ENCODE measurements around the gene BLCAP. TPM values are rescaled to one million over a fixed set of nuclear protein-coding genes. Genes with fewer than 3 reads are reported as not detected.
A peak's percentile ranks its signal among the peaks of the same experiment; 100 is the strongest.

BLCAP gene
- total and polyA plus RNA-seq, 2 experiments from 2014 or later: 62.2 to 64.8 TPM

GRCh38 chr20:37516811-37517750 is 10.6 kb downstream of the BLCAP start:
- Mint-ChIP-seq H3K27ac (no peak overlapping the region; the same call in 1 of the 2 replicates), H3K36me3 (ENCODE audit: low read depth) (peaks cover 72% of the 10 kb centered on the region)
- H4K20me1 ChIP-seq (replicated peaks; ENCODE audit: insufficient read depth): peaks cover 50% of the 10 kb centered on the region

More at GRCh38 chr20:37516811-37517750, 10.6 kb downstream of the BLCAP start:
- H3K9me2 ChIP-seq (ENCODE audit: insufficient read depth): no peaks in the 10 kb centered on the region
- ATAC-seq (no peak), DNase-seq (ENCODE audit: low spot score) (no peak)
- no peak overlapping the region for H3K4me3 ChIP-seq
- no peaks in the 10 kb centered on the region for H3K27me3 ChIP-seq (ENCODE audit: insufficient read depth)
- H3K9me3 Mint-ChIP-seq: peaks cover 14% of the 10 kb centered on the region
- H3K27ac ChIP-seq (ENCODE audit: low read depth): no peak overlapping the region
- H3F3A ChIP-seq (replicated peaks; ENCODE audit: low read depth): no peaks in the 10 kb centered on the region
- H3K79me2 ChIP-seq (replicated peaks; ENCODE audit: insufficient read depth): peaks cover 72% of the 10 kb centered on the region
- H3K27me3 Mint-ChIP-seq (ENCODE audit: insufficient read depth, low read depth, poor library complexity): peaks cover 11% of the 10 kb centered on the region
- H3K4me1 ChIP-seq (ENCODE audit: insufficient read depth): peaks cover 45% of the 10 kb centered on the region
- H3K36me3 ChIP-seq (ENCODE audit: insufficient read depth): peaks cover 9% of the 10 kb centered on the region
- no peak overlapping the region for H2AFZ ChIP-seq
- no peak overlapping the region; the same call in 2 of the 3 replicates for H3K4me3 Mint-ChIP-seq
- no peak for TF ChIP-seq NANOG (IDR thresholded peaks at IDR 0.05; ENCODE audit: borderline replicate concordance)
- no peak for TF ChIP-seq STAT1 (IDR thresholded peaks at IDR 0.05; ENCODE audit: unreplicated experiment)
- TF ChIP-seq ZNF114 (CRISPR knock-in tag; IDR thresholded peaks at IDR 0.05): no peak
- TF ChIP-seq, protein P1, sequence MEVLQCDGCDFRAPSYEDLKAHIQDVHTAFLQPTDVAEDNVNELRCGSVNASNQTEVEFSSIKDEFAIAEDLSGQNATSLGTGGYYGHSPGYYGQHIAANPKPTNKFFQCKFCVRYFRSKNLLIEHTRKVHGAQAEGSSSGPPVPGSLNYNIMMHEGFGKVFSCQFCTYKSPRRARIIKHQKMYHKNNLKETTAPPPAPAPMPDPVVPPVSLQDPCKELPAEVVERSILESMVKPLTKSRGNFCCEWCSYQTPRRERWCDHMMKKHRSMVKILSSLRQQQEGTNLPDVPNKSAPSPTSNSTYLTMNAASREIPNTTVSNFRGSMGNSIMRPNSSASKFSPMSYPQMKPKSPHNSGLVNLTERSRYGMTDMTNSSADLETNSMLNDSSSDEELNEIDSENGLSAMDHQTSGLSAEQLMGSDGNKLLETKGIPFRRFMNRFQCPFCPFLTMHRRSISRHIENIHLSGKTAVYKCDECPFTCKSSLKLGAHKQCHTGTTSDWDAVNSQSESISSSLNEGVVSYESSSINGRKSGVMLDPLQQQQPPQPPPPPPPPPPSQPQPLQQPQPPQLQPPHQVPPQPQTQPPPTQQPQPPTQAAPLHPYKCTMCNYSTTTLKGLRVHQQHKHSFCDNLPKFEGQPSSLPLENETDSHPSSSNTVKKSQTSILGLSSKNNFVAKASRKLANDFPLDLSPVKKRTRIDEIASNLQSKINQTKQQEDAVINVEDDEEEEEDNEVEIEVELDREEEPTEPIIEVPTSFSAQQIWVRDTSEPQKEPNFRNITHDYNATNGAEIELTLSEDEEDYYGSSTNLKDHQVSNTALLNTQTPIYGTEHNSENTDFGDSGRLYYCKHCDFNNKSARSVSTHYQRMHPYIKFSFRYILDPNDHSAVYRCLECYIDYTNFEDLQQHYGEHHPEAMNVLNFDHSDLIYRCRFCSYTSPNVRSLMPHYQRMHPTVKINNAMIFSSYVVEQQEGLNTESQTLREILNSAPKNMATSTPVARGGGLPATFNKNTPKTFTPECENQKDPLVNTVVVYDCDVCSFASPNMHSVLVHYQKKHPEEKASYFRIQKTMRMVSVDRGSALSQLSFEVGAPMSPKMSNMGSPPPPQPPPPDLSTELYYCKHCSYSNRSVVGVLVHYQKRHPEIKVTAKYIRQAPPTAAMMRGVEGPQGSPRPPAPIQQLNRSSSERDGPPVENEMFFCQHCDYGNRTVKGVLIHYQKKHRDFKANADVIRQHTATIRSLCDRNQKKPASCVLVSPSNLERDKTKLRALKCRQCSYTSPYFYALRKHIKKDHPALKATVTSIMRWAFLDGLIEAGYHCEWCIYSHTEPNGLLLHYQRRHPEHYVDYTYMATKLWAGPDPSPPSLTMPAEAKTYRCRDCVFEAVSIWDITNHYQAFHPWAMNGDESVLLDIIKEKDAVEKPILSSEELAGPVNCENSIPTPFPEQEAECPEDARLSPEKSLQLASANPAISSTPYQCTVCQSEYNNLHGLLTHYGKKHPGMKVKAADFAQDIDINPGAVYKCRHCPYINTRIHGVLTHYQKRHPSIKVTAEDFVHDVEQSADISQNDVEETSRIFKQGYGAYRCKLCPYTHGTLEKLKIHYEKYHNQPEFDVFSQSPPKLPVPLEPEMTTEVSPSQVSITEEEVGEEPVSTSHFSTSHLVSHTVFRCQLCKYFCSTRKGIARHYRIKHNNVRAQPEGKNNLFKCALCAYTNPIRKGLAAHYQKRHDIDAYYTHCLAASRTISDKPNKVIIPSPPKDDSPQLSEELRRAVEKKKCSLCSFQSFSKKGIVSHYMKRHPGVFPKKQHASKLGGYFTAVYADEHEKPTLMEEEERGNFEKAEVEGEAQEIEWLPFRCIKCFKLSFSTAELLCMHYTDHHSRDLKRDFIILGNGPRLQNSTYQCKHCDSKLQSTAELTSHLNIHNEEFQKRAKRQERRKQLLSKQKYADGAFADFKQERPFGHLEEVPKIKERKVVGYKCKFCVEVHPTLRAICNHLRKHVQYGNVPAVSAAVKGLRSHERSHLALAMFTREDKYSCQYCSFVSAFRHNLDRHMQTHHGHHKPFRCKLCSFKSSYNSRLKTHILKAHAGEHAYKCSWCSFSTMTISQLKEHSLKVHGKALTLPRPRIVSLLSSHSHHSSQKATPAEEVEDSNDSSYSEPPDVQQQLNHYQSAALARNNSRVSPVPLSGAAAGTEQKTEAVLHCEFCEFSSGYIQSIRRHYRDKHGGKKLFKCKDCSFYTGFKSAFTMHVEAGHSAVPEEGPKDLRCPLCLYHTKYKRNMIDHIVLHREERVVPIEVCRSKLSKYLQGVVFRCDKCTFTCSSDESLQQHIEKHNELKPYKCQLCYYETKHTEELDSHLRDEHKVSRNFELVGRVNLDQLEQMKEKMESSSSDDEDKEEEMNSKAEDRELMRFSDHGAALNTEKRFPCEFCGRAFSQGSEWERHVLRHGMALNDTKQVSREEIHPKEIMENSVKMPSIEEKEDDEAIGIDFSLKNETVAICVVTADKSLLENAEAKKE (CRISPR knock-in tag; IDR thresholded peaks at IDR 0.05): no peak
- TF ChIP-seq, protein P2, sequence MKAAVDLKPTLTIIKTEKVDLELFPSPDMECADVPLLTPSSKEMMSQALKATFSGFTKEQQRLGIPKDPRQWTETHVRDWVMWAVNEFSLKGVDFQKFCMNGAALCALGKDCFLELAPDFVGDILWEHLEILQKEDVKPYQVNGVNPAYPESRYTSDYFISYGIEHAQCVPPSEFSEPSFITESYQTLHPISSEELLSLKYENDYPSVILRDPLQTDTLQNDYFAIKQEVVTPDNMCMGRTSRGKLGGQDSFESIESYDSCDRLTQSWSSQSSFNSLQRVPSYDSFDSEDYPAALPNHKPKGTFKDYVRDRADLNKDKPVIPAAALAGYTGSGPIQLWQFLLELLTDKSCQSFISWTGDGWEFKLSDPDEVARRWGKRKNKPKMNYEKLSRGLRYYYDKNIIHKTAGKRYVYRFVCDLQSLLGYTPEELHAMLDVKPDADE (IDR thresholded peaks at IDR 0.05): no peak
- H3K4me1 Mint-ChIP-seq: peaks cover 56% of the 10 kb centered on the region
- peak overlapping the region; percentile 43; the same call in 1 of the 2 replicates for H3K4me2 ChIP-seq

Measured in GM23338 (cell line).